Amniotic stem cell (primary cell): ENCODE data around the gene SLCO2B1.
A peak's percentile ranks its signal among the peaks of the same experiment; 100 is the strongest.
"Not testable (repeated sequence)": the region's sequence is repeated elsewhere in the genome, so short reads cannot be mapped to it uniquely, and the experiment has no call there.

Experiments used
- DNase-seq: peaks from one replicate; lab custom pipeline; 2025; lab: John Stamatoyannopoulos, UW

Gene SLCO2B1

GRCh38 chr11:75150879-75151278, at the start of gene SLCO2B1:
Gene SLCO2B1 (plus strand): TSS chr11:75151107. CDS start chr11:75151382, 275 bp downstream.
- DNase-seq, result no peak

GRCh38 chr11:75101424-75102128, 49.3 kb upstream of the SLCO2B1 start:
- DNase-seq, result no peak

- peak; percentile 20 for DNase-seq
Observed at GRCh38 chr11:75103380-75104026, 47.4 kb upstream of the SLCO2B1 start.

GRCh38 chr11:75105462-75105925, 45.4 kb upstream of the SLCO2B1 start:
- DNase-seq, result no peak

- DNase-seq, result not testable (repeated sequence)
Observed at GRCh38 chr11:75105967-75106681, 44.8 kb upstream of the SLCO2B1 start.

DNA sequence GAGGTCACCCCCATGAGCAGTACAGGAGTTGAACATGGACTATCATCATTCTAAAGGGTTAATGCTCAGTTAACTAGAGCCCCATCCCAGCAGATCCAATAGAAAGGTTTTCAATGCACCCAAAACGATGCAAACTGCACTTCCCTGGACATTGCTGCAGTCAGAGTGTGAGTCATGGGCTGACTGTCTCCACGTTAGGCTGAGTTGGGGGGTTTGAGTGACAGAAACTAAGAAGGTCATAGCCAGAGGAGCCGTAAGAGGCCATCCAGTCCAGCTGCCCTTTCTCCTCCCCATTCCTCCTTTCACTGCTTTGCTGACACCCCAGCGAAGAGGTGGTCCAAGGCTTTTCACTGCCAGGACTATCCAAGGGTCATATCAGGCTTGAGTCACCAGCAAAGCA, 43.7 kb upstream of the SLCO2B1 start:
- no peak for DNase-seq

GRCh38 chr11:75112200-75112599, 38.7 kb upstream of the SLCO2B1 start:
- no peak for DNase-seq

GRCh38 chr11:75113030-75113429, 37.9 kb upstream of the SLCO2B1 start:
- DNase-seq, result no peak

- DNase-seq, result no peak
Observed at GRCh38 chr11:75114465-75114864, 36.4 kb upstream of the SLCO2B1 start.

DNA sequence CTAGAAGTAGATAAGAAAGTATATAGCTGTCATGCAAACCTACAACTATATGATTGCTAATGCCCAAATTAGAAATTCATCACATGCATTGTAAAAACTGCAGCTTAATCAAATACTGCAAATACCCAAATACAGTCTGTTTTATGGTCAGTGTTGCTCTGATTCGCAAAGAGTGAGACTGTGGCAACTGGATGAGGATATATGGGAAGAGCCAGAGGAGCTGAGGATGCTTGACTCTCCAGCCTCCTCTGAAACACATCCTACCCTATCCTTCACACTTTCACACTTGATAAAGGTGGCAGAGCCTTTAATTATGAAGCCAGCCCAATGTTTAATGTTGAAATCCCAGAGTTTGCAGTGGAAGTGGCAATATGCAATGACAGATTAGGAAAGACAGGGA, 32.3 kb upstream of the SLCO2B1 start:
- no peak for DNase-seq

DNA sequence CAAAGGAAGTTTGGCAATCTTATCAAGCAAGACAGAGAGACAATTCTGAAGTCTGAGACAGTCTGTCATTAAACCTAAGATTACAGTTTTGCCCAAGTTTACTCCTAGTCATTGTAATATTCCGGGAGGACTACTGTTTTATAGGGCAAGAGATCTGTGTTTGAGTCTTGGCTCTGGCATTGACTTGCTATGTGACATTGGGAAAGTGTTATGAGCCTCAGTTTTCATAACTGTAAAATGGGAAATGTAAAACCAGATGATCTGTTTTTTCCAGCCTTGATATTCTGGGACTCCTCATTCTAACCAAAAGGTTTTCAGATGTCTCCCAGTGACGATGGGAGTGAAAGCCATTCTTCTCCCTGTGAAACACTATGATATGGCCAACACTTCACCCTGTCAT, 24.3 kb upstream of the SLCO2B1 start:
- DNase-seq, result no peak

DNA sequence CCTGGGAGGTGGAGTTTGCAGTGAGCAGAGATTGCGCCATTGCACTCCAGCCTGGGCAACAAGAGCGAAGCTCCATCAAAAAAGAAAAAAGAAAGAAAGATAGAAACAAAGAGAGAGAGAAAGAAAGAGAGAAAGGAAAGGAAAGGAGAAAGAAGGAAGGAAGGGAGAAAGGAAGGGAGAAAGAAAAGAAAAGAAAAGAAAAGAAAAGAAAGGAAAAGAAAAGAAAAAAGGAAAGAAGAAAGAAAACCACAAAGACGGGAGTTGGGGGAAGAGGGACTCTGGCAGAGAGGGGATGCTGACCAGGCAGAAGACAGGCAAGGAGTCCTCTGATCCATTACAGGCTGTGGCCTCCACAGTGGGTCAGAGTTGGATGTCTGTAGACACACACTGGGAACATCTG, 18.8 kb upstream of the SLCO2B1 start:
- no peak for DNase-seq

GRCh38 chr11:75133976-75134375, 16.9 kb upstream of the SLCO2B1 start:
- DNase-seq, result no peak

- no peak for DNase-seq
Observed at GRCh38 chr11:75135021-75135650, 15.8 kb upstream of the SLCO2B1 start.

DNA sequence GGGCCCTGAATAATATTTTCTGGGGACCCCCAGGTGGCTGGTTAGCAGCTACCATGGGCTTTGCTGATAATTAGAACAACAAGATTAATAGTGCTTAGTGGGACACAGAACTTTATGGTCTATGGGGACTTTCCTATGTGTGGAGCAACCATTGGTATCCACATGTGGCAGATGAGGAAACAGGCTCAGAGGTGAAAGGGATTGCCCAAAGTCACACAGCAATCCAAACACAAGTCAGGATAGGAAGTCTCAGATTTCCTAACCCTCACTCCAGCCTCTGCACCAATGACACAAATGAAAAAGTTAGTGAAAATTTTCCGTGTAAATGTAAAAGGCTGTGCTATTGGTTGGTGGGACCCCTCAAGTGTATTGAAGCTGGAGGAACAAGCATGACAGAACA, 15.3 kb upstream of the SLCO2B1 start:
- DNase-seq, result no peak

DNA sequence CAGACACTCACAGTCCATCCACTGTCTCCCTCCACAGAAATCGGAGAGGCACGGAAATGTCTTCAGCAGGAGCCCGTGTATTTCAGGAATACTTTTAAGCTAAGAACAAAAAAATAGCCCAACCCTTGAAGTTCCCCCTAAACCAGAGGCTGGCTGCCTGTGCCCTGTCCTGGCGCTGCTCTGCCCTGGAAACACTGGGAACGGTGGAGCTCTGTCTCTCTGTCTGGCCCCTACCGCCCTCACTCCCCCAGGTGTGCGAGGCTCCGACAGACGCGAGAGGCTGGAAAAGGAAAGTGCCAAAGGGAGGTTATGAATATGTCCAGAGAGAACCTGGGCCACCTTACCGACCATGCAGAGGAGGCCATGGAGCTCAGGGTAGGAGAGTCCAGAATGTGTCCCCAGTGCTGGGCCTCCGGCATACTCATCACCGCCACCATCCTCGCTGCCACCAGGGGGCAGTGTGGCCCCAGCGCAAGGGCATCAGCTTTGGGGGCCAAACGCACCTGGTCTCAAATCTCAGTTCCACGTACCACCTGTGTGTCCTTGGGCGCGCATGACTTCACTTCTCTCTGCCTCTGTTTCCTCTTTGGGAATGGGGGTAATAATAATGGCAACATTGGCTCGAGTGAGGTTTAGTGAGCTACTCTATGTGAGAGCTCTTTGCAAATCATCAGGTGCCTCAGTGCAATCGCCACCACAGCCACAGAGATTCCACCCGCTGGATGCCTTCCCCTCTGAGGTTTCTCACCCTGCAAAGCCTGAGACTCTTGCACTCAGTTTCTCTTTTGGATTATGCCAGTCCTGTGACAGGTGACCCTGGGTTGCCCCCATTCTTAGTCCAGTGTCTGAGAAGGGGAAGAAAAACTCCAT, 10.4 kb upstream of the SLCO2B1 start:
- DNase-seq, result no peak

DNA sequence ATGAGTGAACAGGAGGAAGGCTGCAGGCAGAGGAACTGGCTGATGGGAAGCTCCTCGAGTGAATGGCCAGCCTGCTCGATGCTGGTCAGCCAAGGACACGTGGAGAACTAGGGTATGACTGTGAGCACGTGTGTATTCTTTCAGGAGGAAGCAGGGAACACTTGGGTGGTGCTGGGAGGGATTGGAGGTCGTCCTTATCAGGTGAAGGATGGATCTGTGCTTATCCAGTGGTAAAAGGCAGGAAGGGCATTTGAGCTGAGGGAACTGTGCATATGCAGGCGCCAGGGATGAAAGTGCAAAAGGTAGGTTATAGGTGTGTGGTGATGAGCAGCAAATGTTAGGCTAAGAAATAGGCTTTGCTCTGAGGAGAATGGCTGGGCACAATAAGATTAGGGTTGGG, 9.7 kb upstream of the SLCO2B1 start:
- no peak for DNase-seq

GRCh38 chr11:75142714-75143419, 8.0 kb upstream of the SLCO2B1 start:
- peak; percentile 75 for DNase-seq

DNA sequence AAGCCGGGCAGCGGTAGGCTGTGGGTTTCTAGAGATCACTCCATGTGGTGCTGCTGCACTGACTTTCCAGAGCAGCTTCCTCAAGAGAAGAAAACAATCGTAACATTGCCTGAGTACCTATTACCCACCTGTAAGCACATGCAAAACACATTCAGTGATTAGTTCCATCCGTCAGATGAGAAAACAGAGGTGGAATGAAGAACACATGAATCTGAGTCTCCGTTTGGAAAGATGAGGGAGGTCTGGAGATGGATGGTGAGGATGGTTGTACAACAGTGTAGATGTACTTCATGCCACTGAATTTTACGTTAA, 7.5 kb upstream of the SLCO2B1 start:
- no peak for DNase-seq

DNA sequence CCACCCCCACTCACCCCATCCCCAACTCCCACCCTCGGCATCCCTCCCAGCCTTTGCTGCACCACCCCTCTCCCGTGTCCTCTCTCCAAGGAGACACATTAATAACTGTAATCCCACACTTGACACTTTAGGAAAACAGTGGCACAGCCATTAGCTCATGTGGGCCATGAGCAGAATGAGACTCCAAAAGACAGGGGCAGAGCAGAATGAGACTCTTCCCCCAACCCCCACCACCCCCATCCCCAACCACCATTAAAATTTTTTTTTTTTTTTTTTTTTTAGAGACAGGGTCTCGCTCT, 6.2 kb upstream of the SLCO2B1 start:
- DNase-seq, result no peak

DNA sequence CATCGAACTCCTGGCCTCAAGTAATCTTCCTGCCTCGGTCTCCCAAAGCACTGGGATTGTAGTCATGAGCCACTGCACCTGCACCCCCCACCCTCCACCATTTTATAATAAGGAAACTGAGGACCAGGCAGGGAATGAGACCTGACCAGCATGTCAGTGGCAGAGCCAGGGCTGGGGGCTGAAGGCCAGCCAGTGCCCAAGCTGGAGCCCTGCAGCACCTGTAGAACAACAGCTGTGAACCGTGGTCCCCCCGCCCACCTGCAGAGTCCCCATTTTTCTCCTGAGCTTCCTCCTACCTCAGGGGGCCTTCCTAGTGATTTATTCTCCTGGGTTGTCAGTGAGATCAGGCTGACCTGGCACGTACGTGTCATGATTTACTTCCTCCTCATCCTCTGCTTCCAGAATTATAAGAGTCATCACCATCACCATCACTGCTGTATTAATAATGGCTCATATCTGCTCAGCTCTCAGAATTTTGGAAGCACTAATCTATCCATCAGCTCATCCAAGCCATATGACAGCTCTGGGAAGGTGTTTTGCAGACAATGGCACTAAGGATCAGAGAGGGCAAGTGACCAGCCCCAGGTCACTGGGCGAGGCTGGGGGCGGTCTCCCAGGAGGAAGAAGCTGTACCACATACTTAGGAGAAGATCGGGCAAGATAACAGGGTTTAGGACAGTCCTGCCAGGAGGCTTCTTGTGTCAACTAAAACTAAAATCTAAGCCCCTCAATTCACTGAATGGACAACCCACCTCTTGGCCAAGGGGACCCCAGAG, 5.5 kb upstream of the SLCO2B1 start:
- no peak for DNase-seq
